HG02678 (cell line): ENCODE results near the gene PGPEP1.
"Not testable (repeated sequence)": the region's sequence is repeated elsewhere in the genome, so short reads cannot be mapped to it uniquely, and the experiment has no call there.

ENCODE experiments used
- ATAC-seq: cut with Tn5 transposase; IDR thresholded peaks from one replicate; pipeline ENCODE4 v1.9.1; 2021; ENCODE audit warnings: mild to moderate bottlenecking, moderate library complexity; ENCODE audit not compliant: unreplicated experiment

PGPEP1 gene

DNA sequence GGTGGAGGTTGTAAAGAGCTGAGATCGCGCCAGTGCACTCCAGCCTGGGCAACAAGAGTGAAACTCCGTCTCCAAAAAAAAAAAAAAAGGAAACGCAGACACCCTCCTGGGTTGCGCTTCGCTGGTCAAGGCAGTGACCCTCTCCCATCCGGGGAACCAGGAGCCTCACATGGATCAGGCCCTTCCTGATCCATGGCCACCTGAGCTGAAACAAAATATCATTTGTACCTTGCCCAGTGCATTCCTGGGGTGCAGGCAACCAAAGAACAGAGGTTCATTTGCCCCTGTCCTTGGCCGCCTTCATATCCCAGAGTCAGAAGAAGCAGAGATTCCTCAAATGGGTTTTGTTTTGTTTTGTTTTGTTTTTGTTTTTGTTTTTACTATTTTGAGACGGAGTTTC lies 9.5 kb upstream of the PGPEP1 start:
- ATAC-seq, result no peak

- no peak for ATAC-seq
These were observed 7.4 kb upstream of the PGPEP1 start for GRCh38 chr19:18332917-18333530.

DNA sequence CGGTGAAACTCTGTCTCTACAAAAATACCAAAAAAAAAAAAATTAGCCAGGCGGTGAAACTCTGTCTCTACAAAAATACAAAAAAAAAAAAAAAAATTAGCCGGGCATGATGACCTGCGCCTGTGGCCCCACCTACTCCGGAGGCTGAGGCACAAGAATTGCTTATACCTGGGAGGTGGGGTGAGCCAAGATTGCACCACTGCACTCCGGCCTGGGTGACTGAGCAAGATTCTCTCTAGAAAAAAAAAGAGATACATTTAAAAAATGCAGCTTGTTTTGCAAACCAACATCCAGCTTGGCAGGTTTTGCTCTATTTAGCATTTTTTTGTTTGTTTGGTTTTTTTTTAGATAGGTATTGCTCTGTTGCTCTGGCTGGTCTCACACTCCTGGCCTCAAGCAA lies 6.7 kb upstream of the PGPEP1 start:
- ATAC-seq, result no peak

GRCh38 chr19:18336121-18336520 lies 4.3 kb upstream of the PGPEP1 start:
- no peak for ATAC-seq

GRCh38 chr19:18338541-18338940 lies 1.9 kb upstream of the PGPEP1 start:
- ATAC-seq, result no peak

GRCh38 chr19:18339723-18340122 lies 675 bp upstream of the PGPEP1 start:
- ATAC-seq, result no peak

GRCh38 chr19:18340990-18341868 lies 831 bp downstream of the PGPEP1 start:
- peak; percentile 52 for ATAC-seq

GRCh38 chr19:18342090-18342632 lies 1.8 kb downstream of the PGPEP1 start:
- ATAC-seq, result no peak

GRCh38 chr19:18344582-18344950 lies 4.2 kb downstream of the PGPEP1 start:
- no peak for ATAC-seq

- no peak for ATAC-seq
These were observed 4.9 kb downstream of the PGPEP1 start for GRCh38 chr19:18345296-18345695.

DNA sequence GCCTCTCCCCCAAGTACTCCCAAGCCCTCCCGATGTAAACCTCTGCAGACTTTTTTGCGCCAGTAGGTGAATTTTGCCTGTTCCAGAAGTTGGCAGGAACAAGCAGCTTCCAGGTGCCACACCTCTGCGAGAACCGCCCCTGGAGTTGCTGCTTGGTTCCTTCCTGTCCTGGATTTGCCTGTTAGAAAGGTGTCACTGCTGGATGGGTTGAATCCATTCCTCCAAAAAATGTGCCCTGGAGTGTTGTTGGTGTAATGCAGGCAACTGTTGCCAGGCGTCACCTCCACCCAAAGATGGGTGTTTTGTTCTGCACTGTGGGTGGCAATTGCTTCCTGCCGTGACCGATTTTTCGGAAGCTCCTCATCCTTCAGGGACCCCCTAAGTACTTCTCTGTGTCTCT lies 5.7 kb downstream of the PGPEP1 start:
- no peak for ATAC-seq

DNA sequence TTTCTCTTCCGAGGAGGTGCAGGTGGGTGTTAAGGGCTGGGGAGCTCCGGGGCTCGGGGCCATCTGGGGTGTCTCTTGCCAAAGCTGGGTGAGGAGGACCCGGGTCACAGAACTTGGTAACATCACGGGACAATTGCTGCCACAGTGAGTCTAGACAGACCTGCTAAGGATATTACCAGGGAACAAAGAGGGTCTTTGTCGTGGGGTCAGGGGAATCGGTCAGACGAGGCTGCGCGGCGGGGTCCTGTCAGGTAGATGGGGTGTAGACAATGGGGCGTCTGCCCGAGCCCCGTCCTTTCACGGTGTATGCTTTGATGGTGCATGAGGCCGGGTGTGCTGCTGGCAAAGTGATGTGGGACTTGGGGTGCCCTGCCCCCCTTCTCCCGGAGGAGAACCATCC lies 7.8 kb downstream of the PGPEP1 start:
- no peak for ATAC-seq

DNA sequence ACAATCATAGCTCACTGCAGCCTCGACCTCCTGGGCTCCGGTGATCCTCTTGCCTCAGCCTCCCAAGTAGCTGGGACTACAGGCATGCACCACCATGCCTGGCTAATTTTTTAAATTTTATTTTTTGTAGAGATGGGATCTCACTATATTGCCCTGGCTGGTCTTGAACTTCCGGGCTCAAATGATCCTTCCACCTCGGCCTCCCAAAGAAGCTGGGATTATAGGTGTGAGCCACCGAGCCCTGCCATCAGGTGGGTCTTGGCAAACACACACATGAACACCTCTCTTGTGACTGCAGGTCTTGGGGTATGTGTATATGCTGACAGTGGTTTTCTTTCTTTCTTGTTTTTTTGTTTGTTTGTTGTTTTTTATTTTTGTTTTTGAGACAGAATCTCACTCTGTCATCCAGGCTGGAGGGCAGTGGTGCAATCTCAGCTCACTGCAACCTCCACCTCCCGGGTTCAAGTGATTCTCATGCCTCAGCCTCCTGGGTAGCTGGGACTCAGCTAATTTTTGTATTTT lies 8.5 kb downstream of the PGPEP1 start:
- ATAC-seq, result not testable (repeated sequence)

DNA sequence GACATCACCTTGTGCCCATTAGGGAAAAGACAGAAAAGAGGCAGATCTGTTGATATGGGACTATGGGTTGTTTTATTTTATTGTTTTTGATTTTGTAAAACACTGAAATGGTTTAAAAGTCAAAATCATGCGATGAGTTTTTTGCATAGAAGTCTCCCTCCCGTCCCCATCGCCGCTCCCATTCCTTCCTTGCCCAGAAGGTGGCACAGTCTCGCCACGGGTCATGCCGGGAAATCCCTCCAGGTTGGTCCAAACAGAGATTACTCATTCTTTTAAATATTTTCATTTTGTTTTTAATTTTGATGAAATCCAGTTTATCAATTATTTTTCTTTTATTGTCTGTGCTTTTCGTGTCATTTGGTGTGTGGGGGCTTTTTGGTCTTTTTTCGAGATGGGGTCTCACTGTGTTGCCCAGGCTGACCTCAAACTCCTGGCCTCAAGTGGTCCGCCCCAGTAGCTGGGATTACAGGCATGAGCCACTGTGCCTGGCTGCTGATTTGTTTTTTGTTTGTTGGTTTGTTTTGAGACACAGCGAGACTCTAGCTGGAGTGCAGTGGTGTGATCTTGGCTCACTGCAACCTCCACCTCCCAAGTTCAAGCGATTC lies 9.2 kb downstream of the PGPEP1 start:
- ATAC-seq, result no peak

GRCh38 chr19:18350490-18350889 lies 10.1 kb downstream of the PGPEP1 start:
- ATAC-seq, result no peak

GRCh38 chr19:18351544-18351943 lies 11.1 kb downstream of the PGPEP1 start:
- no peak for ATAC-seq

DNA sequence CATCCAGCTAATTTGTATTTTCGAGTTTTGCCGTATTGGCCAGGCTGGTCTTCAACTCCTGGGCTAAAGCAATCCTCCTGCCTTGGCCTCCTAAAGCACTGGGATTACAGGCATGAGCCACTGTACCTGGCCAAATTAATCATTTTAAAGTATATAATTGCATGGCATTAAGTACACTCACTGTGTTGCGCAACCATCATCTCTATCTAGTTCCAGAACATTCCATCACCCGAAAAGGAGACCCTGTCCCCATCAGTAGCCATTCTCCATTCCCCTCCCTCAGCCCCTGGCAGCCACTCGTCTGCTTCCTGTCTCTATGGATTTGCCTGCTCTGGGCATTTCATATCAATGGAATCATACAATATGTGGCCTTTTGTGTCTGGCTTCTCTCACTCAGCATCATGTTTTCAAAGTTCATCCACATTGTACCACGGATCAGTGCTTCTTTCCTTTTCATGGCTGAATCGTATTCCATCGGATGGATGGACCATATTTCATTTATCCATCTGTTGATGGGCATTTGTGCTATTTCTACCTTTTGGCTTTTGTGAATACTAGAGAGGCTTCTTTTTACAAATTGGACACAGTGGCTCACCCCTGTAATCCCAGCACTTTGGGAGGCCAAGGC lies 13.1 kb downstream of the PGPEP1 start:
- ATAC-seq, result no peak

DNA sequence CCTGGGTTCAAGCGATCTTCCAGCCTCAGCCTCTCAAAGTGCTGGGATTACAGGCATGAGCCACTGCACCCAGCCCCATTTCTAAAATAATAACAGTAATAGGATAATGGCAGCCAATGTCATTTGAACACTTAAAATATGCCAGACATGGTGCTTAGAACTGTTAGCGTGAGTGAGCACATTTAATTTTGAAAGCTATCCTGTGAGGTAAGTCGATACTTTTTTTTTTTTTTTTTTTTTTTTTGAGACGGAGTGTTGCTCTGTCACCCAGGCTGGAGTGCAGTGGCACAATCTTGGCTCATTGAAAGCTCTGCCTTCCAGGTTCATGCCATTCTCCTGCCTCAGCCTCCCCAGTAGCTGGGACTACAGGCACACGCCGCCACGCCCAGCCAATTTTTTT lies 14.3 kb downstream of the PGPEP1 start:
- not testable (repeated sequence) for ATAC-seq

DNA sequence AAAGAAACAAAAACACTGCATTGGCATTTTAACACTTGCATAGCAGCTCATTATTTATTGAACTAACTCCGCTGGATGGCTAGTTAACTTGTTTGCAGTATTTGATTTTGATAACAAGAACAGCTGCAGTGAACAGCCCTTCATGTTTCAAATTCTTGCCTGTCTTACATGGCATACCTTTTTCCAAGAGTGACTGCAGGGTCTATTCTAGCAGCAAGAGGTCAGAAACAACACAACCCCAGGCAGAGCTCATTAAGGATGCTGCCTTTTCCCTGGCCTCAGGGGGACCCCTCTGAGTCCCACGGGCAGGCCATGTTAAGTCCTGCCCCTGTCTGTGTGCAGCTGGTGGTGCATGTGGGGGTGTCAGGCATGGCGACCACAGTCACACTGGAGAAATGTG lies 16.6 kb downstream of the PGPEP1 start:
- ATAC-seq, result no peak

GRCh38 chr19:18361646-18362045 lies 21.2 kb downstream of the PGPEP1 start:
- ATAC-seq, result no peak

DNA sequence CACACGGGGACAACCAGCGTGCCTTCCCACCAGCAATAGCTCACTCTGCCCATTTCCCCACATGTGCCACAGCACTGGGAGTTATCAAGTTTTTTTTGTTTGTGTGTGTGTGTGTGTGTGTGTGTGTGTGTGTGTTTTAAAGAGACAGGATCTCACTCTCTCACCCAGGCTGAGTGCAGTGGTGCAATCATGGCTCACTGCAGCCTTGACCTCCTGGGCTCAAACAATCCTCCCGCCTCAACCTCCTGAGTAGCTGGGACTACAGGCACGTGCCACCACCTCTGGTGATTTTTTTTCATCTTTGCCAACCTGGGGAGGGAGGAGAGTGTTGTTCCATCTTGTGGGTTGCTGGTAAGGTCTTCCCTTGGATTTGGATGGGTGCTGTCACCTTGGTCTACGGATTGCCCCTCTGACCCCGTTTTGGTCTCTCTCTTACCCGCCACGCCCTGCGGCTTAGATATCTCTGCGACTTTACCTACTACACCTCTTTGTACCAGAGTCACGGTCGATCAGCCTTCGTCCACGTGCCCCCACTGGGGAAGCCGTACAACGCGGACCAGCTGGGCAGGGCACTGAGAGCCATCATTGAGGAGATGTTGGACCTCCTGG lies 22.6 kb downstream of the PGPEP1 start:
- ATAC-seq, result no peak
